ENCODE data around the gene ZNF575.
"Not testable (repeated sequence)": the region's sequence is repeated elsewhere in the genome, so short reads cannot be mapped to it uniquely, and the experiment has no call there.

ZNF575 gene

DNA sequence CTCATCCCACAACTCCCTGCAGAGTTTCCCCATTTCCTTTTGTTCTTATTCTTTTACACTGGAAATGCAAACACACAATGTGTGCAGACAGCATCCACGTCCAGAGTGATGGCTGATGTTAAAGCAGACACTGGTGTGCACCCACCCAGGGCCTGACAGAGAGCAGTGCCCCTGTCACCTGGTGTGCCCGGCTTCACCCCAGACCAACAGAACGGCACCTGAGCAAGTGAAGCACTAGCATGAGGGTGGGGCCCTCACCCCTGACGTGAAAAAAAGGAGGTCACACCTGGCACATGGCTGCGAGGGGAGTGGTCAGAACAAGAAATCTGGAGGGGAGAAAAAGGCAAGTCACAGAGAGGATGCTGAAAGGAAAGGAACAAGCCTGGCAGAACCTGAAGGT, 12.3 kb downstream of the ZNF575 start:
- no peak for DNase-seq

- DNase-seq, result no peak
These were observed 13.0 kb downstream of the ZNF575 start for GRCh38 chr19:43545981-43546380.

DNA sequence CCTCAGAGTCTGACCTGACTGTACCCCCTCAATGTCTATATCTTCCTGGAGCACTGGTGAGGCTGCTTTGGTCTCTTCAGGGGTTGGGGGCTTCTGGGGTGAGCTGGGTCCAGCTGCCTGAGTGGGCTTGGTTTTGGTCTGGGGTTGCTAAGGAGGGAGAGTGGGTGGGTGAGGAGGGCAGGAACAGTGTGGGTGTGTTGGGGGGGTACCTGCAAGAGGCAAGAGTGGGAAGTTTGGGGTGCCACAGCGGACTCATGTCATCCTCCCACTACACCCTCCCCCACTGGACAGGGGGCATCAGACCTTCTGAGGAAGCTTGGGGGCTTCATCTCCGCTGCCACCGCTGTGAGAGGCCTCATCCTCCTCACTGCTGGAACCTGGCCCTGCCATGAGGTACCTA, 13.6 kb downstream of the ZNF575 start:
- no peak for DNase-seq

DNA sequence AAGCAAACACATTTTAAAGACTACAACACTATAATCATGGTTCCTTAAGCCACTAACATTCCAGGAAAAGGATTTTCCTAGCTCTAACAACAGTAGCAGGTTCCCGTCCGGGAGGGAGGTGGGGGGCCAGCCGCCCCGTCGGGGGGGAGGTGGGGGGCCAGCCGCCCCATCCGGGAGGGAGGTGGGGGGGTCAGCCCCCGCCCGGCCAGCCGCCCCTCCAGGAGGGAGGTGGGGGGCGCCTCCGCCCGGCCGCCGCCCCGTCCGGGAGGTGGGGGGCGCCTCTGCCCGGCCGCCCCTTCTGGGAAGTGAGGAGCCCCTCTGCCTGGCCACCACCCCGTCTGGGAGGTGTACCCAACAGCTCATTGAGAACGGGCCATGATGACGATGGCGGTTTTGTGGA, 14.9 kb downstream of the ZNF575 start:
- not testable (repeated sequence) for DNase-seq

DNA sequence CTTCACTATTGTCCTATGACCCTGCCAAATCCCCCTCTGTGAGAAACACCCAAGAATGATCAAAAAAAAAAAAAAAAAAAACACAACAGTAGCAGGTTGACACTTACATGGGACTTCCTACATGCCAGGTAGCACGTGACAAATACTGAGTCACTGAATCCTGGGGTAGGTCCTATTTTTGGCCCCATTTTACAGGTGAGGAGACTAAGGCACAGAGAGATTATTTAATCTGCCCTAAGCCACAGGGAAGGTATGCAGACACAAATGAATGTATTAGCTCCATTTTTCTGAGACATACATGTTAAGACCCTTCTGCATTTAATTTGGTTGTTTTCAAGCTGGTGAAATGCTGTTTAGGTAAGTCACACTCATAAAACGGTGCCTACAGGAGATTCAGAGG, 15.7 kb downstream of the ZNF575 start:
- no peak for DNase-seq

DNA sequence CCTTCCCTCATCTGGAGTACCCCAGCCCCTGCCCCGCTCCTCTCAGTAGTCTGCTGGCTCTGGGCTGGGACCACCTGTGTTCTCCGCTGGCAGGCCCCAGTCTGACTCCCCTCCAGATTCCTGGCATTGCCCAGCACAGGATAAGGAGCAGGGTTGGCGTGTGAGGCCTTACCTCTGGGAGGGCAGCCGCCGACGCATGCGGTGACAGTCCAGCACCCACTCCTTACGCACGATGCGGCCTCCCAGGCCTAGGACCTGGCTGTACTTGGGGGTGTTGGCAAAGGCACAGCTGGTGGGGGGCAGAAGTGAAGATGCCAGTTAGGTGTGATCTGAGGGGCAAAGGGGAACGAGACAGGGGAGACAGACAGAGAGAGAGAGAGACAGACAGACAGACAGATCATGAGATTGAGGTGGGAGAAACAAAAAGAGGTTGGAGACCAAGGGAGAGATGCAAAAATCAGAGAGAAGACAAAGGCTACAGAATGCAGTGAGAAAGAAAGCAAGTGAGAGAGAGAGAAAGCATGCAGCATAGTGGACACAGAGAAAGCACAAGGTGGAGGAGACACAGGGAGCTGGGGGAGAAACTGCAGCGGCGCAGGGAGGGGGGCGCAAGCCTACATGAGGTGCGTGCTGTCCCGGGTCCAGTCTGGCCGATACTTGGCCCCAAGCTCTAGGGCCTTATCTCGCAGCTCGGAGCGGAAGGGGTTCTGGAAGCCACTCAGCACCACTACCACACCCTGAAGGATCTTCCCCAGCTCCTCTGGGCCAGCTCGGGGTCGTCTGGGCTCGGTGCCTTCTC, 18.6 kb downstream of the ZNF575 start:
- no peak for DNase-seq

- no peak for DNase-seq
These were observed 19.1 kb downstream of the ZNF575 start for GRCh38 chr19:43552198-43552450.

DNA sequence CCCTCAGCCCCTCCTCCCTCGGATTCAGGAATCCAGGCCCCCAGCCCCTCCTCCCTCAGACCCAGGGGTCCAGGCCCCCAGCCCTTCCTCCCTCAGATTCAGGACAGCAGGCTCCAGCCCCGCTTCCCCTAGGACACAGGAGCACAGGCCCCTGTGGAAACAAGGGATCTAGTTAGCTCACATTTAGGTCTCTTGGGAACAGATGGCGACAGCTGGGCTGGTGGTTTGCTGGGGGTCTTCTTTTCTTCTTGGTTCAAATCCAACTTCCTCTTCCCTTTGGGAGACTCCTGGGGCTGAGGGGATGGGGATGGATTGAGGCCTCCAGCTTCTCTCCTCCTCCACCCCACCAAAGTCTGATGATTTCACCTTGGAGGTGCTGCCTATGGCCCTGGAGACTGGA, 19.6 kb downstream of the ZNF575 start:
- DNase-seq, result no peak

- DNase-seq, result no peak
These were observed 20.7 kb downstream of the ZNF575 start for GRCh38 chr19:43553656-43554055.

GRCh38 chr19:43554317-43554895, 21.4 kb downstream of the ZNF575 start:
- DNase-seq, result no peak

GRCh38 chr19:43555185-43555770, 22.3 kb downstream of the ZNF575 start:
- peak; percentile 42 to 85 (median 70) for DNase-seq

DNA sequence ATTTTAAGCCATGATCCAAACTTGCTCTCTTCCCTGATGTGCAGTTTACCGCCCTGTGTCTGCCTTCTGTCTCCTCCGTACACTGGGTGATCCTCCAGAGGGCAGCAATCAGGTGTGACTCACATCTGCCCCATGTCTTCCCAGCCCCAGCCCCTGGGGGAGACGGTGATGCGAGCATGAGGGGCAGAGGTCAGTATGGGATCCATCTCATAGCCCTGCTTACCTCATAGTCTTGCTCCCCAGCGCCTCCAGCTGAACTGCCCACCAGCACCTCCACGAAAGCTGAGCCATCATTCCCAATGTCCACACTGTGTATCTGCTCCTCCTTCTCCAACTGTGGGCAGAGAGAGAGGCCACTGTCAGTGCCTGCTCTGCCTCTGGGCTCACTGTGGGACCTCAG, 27.7 kb downstream of the ZNF575 start:
- no peak for DNase-seq

GRCh38 chr19:43561139-43561970, 28.4 kb downstream of the ZNF575 start:
- no peak for DNase-seq

DNA sequence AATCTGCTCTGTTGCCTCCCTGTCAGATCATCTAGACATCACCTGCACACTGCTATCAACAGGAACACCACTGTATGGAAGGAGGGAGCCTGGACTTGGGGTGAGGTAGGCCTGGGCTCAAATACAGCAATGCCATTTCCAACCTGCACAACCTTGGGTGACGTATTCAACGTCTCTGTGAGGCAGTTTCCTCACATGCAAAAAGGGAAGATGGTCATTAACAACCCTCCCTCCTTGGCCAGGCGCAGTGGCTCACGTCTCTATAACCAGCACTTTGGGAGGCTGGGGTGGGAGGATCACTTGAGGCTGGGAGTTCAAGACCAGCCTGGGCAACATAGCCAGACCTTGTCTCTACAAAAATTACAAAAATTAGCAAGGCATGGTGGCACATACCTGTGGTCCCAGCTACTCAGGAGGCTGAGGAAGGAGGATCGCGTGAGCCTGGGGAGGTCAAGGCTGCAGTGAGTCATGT, 29.3 kb downstream of the ZNF575 start:
- DNase-seq, result no peak

- peak; percentile 28 to 94 (median 56) for DNase-seq
These were observed 29.8 kb downstream of the ZNF575 start for GRCh38 chr19:43562698-43563241.

GRCh38 chr19:43563816-43564457, 30.9 kb downstream of the ZNF575 start:
- DNase-seq, result no peak

DNA sequence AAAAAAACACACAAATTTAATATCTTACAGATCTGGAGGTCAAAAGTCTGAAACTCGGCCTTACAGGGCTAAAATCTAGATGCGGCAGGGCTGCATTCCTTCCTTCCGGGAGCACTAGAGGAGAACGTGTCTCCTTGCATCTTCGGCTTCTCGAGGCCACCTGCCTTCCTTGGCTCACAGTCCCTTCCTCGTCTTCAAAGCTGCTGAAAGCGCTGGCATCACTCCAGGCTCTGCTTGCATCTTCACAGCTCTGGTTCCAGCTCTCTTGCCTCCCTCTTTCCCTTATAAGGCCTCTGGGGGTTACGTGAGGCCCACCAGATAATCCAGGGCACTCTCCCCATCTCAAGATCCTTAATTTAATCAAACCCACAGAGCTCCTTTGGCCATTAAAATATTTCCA, 31.8 kb downstream of the ZNF575 start:
- no peak for DNase-seq

DNA sequence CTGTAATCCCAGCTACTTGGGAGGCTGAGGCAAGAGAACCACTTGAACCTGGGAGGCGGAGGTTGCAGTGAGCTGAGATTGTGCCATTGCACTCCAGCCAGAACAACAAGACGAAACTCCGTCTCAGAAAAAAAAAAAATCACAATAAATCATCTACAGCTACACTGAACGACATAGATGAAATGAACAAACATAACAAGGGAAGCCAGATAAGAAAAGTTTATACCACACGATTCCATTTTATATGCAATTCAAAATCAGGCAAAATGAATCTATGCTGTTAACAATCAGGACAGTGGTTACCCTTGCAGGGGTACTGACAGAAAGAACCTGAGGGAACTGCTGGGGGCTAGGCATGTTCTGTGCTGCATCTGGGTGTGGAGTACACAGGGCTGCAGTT, 36.7 kb downstream of the ZNF575 start:
- no peak for DNase-seq

DNA sequence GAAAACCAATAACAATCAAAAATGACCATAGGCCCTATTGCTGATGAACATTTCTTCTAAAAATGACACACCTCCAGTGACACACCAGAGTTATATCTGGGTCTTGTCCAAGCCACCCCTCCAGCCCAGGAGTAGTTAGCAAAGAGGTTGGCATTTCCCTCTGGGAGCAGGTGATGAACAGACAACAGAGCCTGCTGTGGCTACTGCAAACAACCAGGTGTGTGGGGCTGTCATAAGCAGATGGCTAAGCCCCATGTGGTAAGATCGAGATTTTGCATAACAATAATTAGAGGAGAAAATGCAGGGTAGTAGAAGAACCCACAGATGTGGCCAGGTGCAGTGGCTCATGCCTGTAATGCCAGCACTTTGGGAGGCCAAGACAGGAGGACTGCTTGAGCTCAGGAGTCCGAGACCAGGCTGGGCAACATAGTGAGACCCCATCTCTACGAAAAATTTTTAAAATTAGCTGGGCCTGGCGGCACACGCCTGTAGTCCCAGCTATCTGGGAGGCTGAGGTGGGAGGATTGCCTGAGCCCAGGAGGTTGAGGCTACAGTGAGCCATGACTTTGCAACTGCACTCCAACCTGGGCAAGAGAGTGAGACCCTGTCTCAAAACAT, 37.3 kb downstream of the ZNF575 start:
- DNase-seq, result no peak

DNA sequence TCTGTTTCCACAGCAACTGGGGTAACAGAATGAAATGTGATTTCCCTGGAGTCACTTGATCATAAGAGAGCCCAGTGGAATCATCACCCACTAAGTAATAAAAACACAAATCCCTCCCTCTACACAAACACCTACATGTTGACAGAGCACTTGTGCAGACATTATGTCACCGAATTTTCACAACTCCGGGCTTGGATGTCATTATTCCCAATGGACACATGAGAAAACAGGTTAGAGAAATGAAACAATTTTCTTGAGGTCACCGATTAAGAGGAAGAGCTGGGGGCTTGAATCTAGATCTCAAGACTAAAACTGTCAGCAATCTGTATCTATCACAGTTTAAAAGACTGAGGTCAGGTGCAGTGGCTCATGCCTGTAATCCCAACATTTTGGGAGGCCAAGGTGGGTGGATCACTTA, 39.2 kb downstream of the ZNF575 start:
- no peak for DNase-seq

GRCh38 chr19:43574424-43575155, 41.6 kb downstream of the ZNF575 start:
- DNase-seq, result no peak
